BJ (cell line): ENCODE measurements around the gene CACNA1E. TPM values are rescaled to one million over a fixed set of nuclear protein-coding genes. Genes with fewer than 3 reads are reported as not detected.

Experiments used
- CTCF ChIA-PET: fragments of 350-600 bp; formaldehyde crosslinking; extraction: SDS; loops from one replicate; lab custom pipeline; 2021; ENCODE audit warnings: antibody characterized with exemption, inconsistent platforms; lab: Yijun Ruan, JAX
- POLR2A ChIA-PET: fragments of 300-600 bp; sonication (Branson Sonifier 250); formaldehyde crosslinking; extraction: SDS; loops from one replicate; lab custom pipeline; 2021; ENCODE audit warnings: antibody characterized with exemption; lab: Charles Lee
- DNase-seq: peaks from one replicate; pipeline ENCODE4 v3.0.0-alpha.2; 2011; ENCODE audit warnings: low read depth
- H3K27me3 ChIP-seq: 2 replicates; pipeline ENCODE4 v1.6.0; 2011; ENCODE audit warnings: low read length; ENCODE audit not compliant: control insufficient read depth, insufficient read depth
- H3K36me3 ChIP-seq: 2 replicates; pipeline ENCODE4 v1.5.1; 2011; ENCODE audit warnings: low read length; ENCODE audit not compliant: control insufficient read depth, insufficient read depth
- H3K4me3 ChIP-seq: 2 replicates; pipeline ENCODE4 v1.5.1; 2011; ENCODE audit warnings: low read depth, mild to moderate bottlenecking, control low read depth, low read length
- CTCF ChIP-seq: IDR thresholded peaks from 2 replicates; pipeline ENCODE4 v1.5.1; 2011; ENCODE audit warnings: low read depth, mild to moderate bottlenecking, control low read depth, inconsistent platforms, low read length, moderate library complexity; ENCODE audit not compliant: insufficient read depth
- polyA plus RNA-seq: library from polyadenylated mRNA; depleted of rRNA; stranded (reverse); fragments of >200 nt; gene quantifications from 2 replicates; pipeline ENCODE4 v1.2.3, GENCODE V29; 2011

The CACNA1E gene
- polyA plus RNA-seq, 1 experiment = not detected

GRCh38 chr1:181798191-181798926 is 315.0 kb downstream of the CACNA1E start:
- ChIA-PET CTCF (no interaction called here), POLR2A (no interaction called here)

GRCh38 chr1:181801617-181802016 is 318.3 kb downstream of the CACNA1E start:
- ChIA-PET CTCF (interaction anchor here (1.0 kb wide), 1 partner anchor 23 kb away, joined by 3 read pairs; no protein-coding TSS in a partner anchor), POLR2A (no interaction called here)
- Histone ChIP-seq H3K4me3 (no peak overlapping the region), H3K27me3 (no peaks in the 10 kb centered on the region), H3K36me3 (no peaks in the 10 kb centered on the region)
- DNase-seq = no peak
- no peak for TF ChIP-seq CTCF

More at GRCh38 chr1:181798191-181798926, 315.0 kb downstream of the CACNA1E start:
- no peaks in the 10 kb centered on the region for H3K27me3 ChIP-seq
- no peak overlapping the region for H3K4me3 ChIP-seq
- DNase-seq = no peak
- no peak for TF ChIP-seq CTCF
- no peaks in the 10 kb centered on the region for H3K36me3 ChIP-seq

DNA sequence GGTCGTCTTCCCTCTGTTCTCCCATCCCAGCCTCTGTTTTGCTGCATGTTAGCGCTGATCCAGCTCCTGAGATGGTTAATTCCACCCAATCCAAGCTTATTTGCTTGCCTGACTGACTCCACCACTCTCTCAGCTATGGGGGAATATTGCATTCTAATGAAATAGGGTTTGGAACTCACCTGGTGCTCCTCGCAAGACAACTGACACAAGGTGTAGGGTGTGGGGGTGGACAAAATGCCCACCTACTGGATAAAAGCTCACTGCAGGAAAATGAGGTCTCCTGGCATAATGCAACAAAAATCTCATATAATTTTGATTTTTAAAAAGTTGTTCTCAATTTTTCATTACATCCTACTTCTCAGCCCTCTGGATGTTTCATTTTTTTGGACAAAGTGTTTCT is 319.1 kb downstream of the CACNA1E start:
- no peak for TF ChIP-seq CTCF
- no peak for DNase-seq
- H3K27me3 ChIP-seq = no peaks in the 10 kb centered on the region
- POLR2A ChIA-PET = no interaction called here
- H3K4me3 ChIP-seq = no peak overlapping the region
- CTCF ChIA-PET = interaction anchor here (0.5 kb wide), 1 partner anchor 179 kb away, joined by 3 read pairs; no protein-coding TSS in a partner anchor
- H3K36me3 ChIP-seq = no peaks in the 10 kb centered on the region

- no peak for TF ChIP-seq CTCF
- no peaks in the 10 kb centered on the region for H3K36me3 ChIP-seq
- no peak for DNase-seq
- H3K27me3 ChIP-seq = no peaks in the 10 kb centered on the region
- ChIA-PET CTCF (interaction anchor here (0.7 kb wide), 1 partner anchor 8 kb away, joined by 3 read pairs; no protein-coding TSS in a partner anchor), POLR2A (no interaction called here)
- no peak overlapping the region for H3K4me3 ChIP-seq
These were observed 320.1 kb downstream of the CACNA1E start for GRCh38 chr1:181803421-181803820.

DNA sequence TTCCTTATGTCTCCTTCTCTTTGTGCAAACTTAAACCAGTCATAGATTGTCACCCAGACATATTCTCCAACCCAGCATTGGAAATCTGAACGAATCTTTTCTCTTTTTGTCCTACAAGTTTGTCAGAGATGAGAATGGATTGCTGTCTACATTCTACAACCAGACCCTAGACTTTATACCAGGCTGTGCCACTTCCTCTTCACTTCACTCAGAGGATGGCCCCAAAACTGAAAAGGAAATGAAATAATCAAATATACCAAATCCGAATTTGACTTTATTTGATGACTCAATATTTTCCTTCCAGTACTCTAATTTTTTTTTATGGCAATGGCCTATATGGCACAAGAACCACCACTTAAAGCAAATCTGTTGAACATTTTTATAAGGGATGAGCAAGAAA is 321.7 kb downstream of the CACNA1E start:
- ChIA-PET POLR2A (no interaction called here), CTCF (no interaction called here)
- no peaks in the 10 kb centered on the region for H3K27me3 ChIP-seq
- H3K4me3 ChIP-seq = no peak overlapping the region
- no peak for DNase-seq
- no peak for TF ChIP-seq CTCF
- H3K36me3 ChIP-seq = no peaks in the 10 kb centered on the region
